PC-3 (cell line): ENCODE measurements around the gene CBFA2T2. TPM values are rescaled to one million over a fixed set of nuclear protein-coding genes. Genes with fewer than 3 reads are reported as not detected.

ENCODE experiments used
- ATAC-seq: fragments of 200-7000 bp; cut with Tn5 transposase; 2 replicates; pipeline ENCODE4 v1.9.1; 2020; ENCODE audit warnings: mild to moderate bottlenecking, moderate library complexity
- BruUV-seq: library from RNA; stranded (reverse); fragments of 400-500 nt; replicated peaks from 2 replicates; lab custom pipeline; 2021; lab: Mats Ljungman, UMichigan
- CTCF ChIA-PET: fragments of 300-600 bp; sonication (Branson Sonifier 250); formaldehyde crosslinking; loops from one replicate; lab custom pipeline; 2022; ENCODE audit warnings: antibody characterized with exemption; lab: Charles Lee
- POLR2A ChIA-PET: fragments of 300-600 bp; sonication (Branson Sonifier 250); formaldehyde crosslinking; loops from one replicate; lab custom pipeline; 2022; ENCODE audit warnings: antibody characterized with exemption; ENCODE audit not compliant: unreplicated experiment; lab: Charles Lee
- DNase-seq: peaks from one replicate; pipeline ENCODE4 v3.0.0-alpha.2; 2015
- H2AFZ ChIP-seq: fragments of 300-600 bp; sonication (generic); 2 replicates; pipeline ENCODE4 v1.6.0; 2016; ENCODE audit warnings: antibody characterized with exemption, low read length
- H3F3A ChIP-seq: fragments of 300-600 bp; sonication (generic); one replicate; pipeline ENCODE4 v1.6.0; 2017; ENCODE audit warnings: antibody characterized with exemption, low read length, control low read depth, mild to moderate bottlenecking; ENCODE audit not compliant: unreplicated experiment
- H3K27ac ChIP-seq: fragments of 300-600 bp; sonication (generic); 2 replicates; pipeline ENCODE4 v1.5.1; 2016; ENCODE audit warnings: mild to moderate bottlenecking, low read length
- H3K27me3 ChIP-seq: fragments of 300-600 bp; sonication (generic); 2 replicates; pipeline ENCODE4 v1.6.1; 2016; ENCODE audit warnings: low read length, mixed read lengths
- H3K36me3 ChIP-seq: fragments of 300-600 bp; sonication (generic); 2 replicates; pipeline ENCODE4 v1.6.1; 2016; ENCODE audit warnings: low read depth, mixed run types, low read length, mixed read lengths
- H3K4me1 ChIP-seq: fragments of 300-600 bp; sonication (generic); 2 replicates; pipeline ENCODE4 v1.5.1; 2016; ENCODE audit warnings: low read length; ENCODE audit not compliant: insufficient read depth
- H3K4me2 ChIP-seq: fragments of 300-600 bp; sonication (generic); 2 replicates; pipeline ENCODE4 v1.6.0; 2016; ENCODE audit warnings: low read length
- H3K4me3 ChIP-seq: fragments of 300-600 bp; sonication (generic); 2 replicates; pipeline ENCODE4 v1.5.1; 2016; ENCODE audit warnings: mild to moderate bottlenecking, low read length, mixed read lengths
- H3K79me2 ChIP-seq: fragments of 300-600 bp; sonication (generic); 2 replicates; pipeline ENCODE4 v1.6.1; 2017; ENCODE audit warnings: low read length, mixed read lengths
- H3K9ac ChIP-seq: fragments of 300-600 bp; sonication (generic); 2 replicates; pipeline ENCODE4 v1.6.0; 2016; ENCODE audit warnings: mild to moderate bottlenecking, low read length
- H3K9me2 ChIP-seq: fragments of 300-600 bp; sonication (generic); replicated peaks from 2 replicates; pipeline ENCODE4 v1.6.1; 2016; ENCODE audit warnings: mixed run types, low read length, mixed read lengths
- H3K9me3 ChIP-seq: fragments of 300-600 bp; sonication (generic); 2 replicates; pipeline ENCODE4 v1.6.1; 2016; ENCODE audit warnings: low read length, mixed read lengths
- H4K20me1 ChIP-seq: fragments of 300-600 bp; sonication (generic); 2 replicates; pipeline ENCODE4 v1.6.1; 2016; ENCODE audit warnings: low read length, mixed read lengths
- EZH2 ChIP-seq: fragments of 300-600 bp; sonication (generic); IDR thresholded peaks from one replicate; pipeline ENCODE4 v1.6.1; 2017; ENCODE audit warnings: antibody characterized with exemption, mild to moderate bottlenecking, low read length; ENCODE audit not compliant: unreplicated experiment
- EZH2phosphoT487 ChIP-seq: fragments of 300-600 bp; sonication (generic); IDR thresholded peaks from 2 replicates; pipeline ENCODE4 v1.6.1; 2018; ENCODE audit warnings: mild to moderate bottlenecking, antibody characterized with exemption, low read length, borderline replicate concordance
- intact Hi-C: fragments of 100-400 bp; cut with micrococcal nuclease; formaldehyde crosslinking; loops from 2 replicates; pipeline ENCODE4 v1.9.0; 2023
- total RNA-seq: library from RNA; depleted of rRNA; stranded (reverse); fragments of >200 nt; gene quantifications from 2 replicates; pipeline ENCODE4 v1.2.3, GENCODE V29; 2014
- TF ChIP-seq, protein P1 (sequence below): fragments of 300-600 bp; sonication (generic); conservative IDR thresholded peaks from 2 replicates; pipeline ENCODE4 v1.5.1; 2017; ENCODE audit warnings: antibody characterized with exemption, low read depth, mild to moderate bottlenecking, low read length

Gene CBFA2T2
- total RNA-seq, 1 experiment from 2014 or later, result 9.7 TPM

DNA sequence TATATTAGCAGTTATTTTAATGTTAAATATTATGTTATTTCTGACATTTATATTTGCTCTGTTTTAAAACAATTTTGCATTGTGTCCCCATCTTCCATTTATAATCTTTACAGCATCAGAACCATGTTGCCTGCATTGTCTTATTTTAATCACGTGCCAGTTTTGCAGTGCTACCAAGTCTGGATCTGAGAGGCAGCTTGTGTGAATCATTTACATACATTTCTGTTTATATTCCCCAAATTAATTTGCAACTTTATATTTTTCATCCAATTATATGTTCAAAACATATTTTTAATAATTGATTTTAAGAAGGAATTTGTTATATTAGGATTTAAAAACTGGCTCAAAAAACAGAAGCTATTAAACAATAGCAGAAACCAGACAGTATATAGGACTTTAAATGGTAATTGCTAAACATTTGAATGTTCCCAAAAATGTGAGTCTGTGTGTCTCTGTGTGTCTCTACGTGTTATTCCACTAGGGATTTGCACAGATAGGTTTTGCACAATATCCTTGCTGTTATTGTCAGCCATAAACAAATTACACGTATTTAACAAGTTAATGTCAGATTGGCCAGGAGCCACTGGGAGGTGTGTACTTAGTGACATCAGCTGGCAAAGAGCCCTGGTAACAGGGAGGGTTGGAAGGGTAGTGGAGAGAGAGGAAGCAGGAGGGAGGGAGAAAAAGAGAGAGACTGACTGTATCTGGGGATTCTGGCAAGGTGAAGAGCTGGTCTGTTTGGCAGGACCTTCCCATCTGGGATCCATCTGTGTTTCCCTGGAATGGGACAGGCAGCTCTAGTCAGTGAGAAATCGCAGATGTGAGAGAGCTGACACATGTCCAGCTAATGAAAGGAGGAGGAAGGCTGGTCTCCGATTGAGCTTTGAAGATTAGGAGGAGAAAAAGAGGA, 72.1 kb downstream of the CBFA2T2 start:
- Histone ChIP-seq H4K20me1 (no peaks in the 10 kb centered on the region), H3F3A (peaks cover 5% of the 10 kb centered on the region), H2AFZ (peak overlapping the region; percentile 32), H3K4me1 (peaks cover 18% of the 10 kb centered on the region), H3K9ac (no peak overlapping the region), H3K9me2 (no peaks in the 10 kb centered on the region), H3K79me2 (0 out of 2 replicates have a peak, but pooled peaks cover 4% of the 10 kb centered on the region), H3K36me3 (no peaks in the 10 kb centered on the region), H3K27me3 (no peaks in the 10 kb centered on the region), H3K4me3 (peak overlapping the region; percentile 16; the same call in 1 of the 2 replicates), H3K9me3 (no peaks in the 10 kb centered on the region), H3K27ac (peak overlapping the region; percentile 14; the same call in 1 of the 2 replicates), H3K4me2 (peak overlapping the region; percentile 62)
- CTCF ChIA-PET, result interaction anchor here (0.6 to 1.0 kb wide), 2 partner anchors 10 to 72 kb away, joined by 3 to 4 read pairs; partner anchors contain the start of gene CBFA2T2
- peak; percentile 95 for ATAC-seq
- peak; percentile 97 for DNase-seq
- intact Hi-C loops, result loop anchor here (5.0 kb wide), 1 partner anchor 85 kb away; no protein-coding TSS in a partner anchor
- POLR2A ChIA-PET, result interaction anchor here (0.5 to 0.6 kb wide), 2 partner anchors 16 to 56 kb away, joined by 5 to 11 read pairs; no protein-coding TSS in a partner anchor
- TF ChIP-seq, protein P1, sequence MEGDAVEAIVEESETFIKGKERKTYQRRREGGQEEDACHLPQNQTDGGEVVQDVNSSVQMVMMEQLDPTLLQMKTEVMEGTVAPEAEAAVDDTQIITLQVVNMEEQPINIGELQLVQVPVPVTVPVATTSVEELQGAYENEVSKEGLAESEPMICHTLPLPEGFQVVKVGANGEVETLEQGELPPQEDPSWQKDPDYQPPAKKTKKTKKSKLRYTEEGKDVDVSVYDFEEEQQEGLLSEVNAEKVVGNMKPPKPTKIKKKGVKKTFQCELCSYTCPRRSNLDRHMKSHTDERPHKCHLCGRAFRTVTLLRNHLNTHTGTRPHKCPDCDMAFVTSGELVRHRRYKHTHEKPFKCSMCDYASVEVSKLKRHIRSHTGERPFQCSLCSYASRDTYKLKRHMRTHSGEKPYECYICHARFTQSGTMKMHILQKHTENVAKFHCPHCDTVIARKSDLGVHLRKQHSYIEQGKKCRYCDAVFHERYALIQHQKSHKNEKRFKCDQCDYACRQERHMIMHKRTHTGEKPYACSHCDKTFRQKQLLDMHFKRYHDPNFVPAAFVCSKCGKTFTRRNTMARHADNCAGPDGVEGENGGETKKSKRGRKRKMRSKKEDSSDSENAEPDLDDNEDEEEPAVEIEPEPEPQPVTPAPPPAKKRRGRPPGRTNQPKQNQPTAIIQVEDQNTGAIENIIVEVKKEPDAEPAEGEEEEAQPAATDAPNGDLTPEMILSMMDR, result no peak
- TF ChIP-seq EZH2phosphoT487, result no peak
- TF ChIP-seq EZH2, result no peak
- BruUV-seq, result no TSS peak

DNA sequence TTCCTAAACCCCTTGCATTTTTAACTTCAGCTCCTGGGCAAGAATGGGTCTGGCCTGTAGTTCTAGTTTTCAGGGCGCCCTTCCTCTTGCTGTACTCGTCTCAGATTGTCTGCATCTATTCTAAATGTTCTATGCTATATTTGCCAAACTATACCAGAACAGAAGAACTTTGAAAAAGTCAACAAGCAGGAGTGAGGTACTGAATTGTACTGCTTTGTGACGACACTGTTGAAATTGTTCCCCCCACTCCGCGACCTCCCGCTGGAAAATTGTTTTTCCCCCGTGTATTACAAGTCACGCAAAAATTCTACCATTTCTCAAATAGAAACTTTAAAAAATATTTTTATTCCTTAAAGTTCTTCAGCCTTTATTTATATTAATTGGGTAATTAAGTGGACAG, 73.9 kb downstream of the CBFA2T2 start:
- Histone ChIP-seq H3K4me1 (peaks cover 23% of the 10 kb centered on the region), H2AFZ (no peak overlapping the region), H3F3A (peaks cover 5% of the 10 kb centered on the region), H3K9ac (no peak overlapping the region), H3K4me2 (no peak overlapping the region), H3K9me2 (no peaks in the 10 kb centered on the region), H3K36me3 (no peaks in the 10 kb centered on the region), H3K79me2 (0 out of 2 replicates have a peak, but pooled peaks cover 4% of the 10 kb centered on the region), H3K27me3 (no peaks in the 10 kb centered on the region), H3K27ac (no peak overlapping the region), H3K4me3 (no peak overlapping the region), H4K20me1 (no peaks in the 10 kb centered on the region), H3K9me3 (no peaks in the 10 kb centered on the region)
- no TSS peak for BruUV-seq
- intact Hi-C loops, result loop anchor here (5.0 kb wide), 1 partner anchor 84 kb away; no protein-coding TSS in a partner anchor
- ATAC-seq (no peak), DNase-seq (no peak)
- POLR2A ChIA-PET, result no interaction called here
- CTCF ChIA-PET, result no interaction called here
- TF ChIP-seq, protein P1, result no peak
- TF ChIP-seq EZH2 (no peak), EZH2phosphoT487 (no peak)
